GM19035 (cell line): Measurements from ENCODE around the gene CORO2A.

Source experiments
- ATAC-seq: cut with Tn5 transposase; IDR thresholded peaks from one replicate; pipeline ENCODE4 v1.9.1; 2021; ENCODE audit not compliant: unreplicated experiment

CORO2A gene

GRCh38 chr9:98192503-98193335, at the start of gene CORO2A:
Gene CORO2A (minus strand): TSS chr9:98192637. CDS start chr9:98157660, 34,977 bp downstream.
- ATAC-seq: peak; percentile 65

GRCh38 chr9:98241357-98242300, 49.2 kb upstream of the CORO2A start:
- ATAC-seq: no peak

- no peak for ATAC-seq
These were observed 48.0 kb upstream of the CORO2A start for GRCh38 chr9:98240475-98240874.

- no peak for ATAC-seq
These were observed 44.6 kb upstream of the CORO2A start for GRCh38 chr9:98236901-98237487.

GRCh38 chr9:98235126-98235525, 42.7 kb upstream of the CORO2A start:
- ATAC-seq: no peak

GRCh38 chr9:98234245-98234825, 41.9 kb upstream of the CORO2A start:
- no peak for ATAC-seq

- no peak for ATAC-seq
These were observed 40.5 kb upstream of the CORO2A start for GRCh38 chr9:98232926-98233325.

GRCh38 chr9:98231770-98232478, 39.5 kb upstream of the CORO2A start:
- ATAC-seq: no peak

- ATAC-seq: no peak
These were observed 38.4 kb upstream of the CORO2A start for GRCh38 chr9:98230789-98231188.

GRCh38 chr9:98230304-98230703, 37.9 kb upstream of the CORO2A start:
- no peak for ATAC-seq

GRCh38 chr9:98229620-98230019, 37.2 kb upstream of the CORO2A start:
- no peak for ATAC-seq

- no peak for ATAC-seq
These were observed 36.6 kb upstream of the CORO2A start for GRCh38 chr9:98229090-98229395.

- no peak for ATAC-seq
These were observed 36.1 kb upstream of the CORO2A start for GRCh38 chr9:98228392-98229089.

GRCh38 chr9:98227883-98228282, 35.4 kb upstream of the CORO2A start:
- ATAC-seq: no peak

- no peak for ATAC-seq
These were observed 34.5 kb upstream of the CORO2A start for GRCh38 chr9:98226957-98227356.

- ATAC-seq: no peak
These were observed 34.1 kb upstream of the CORO2A start for GRCh38 chr9:98226516-98226915.

GRCh38 chr9:98225015-98225442, 32.6 kb upstream of the CORO2A start:
- ATAC-seq: no peak

- no peak for ATAC-seq
These were observed 30.7 kb upstream of the CORO2A start for GRCh38 chr9:98222885-98223691.

- no peak for ATAC-seq
These were observed 28.5 kb upstream of the CORO2A start for GRCh38 chr9:98220911-98221310.
